Stimulated activated CD8-positive, alpha-beta memory T cell treated with anti-CD3 and anti-CD28 coated beads, Interleukin-12 subunit alpha, Interleukin-12 subunit beta, amount 100 ng/mL, for 24 hours (primary cell): ENCODE data around the gene FHDC1.

Source experiments
- DNase-seq: peaks from one replicate; pipeline ENCODE4 v3.0.0-alpha.2; 2020; ENCODE audit errors: extremely low read depth

The FHDC1 gene

GRCh38 chr4:152957437-152958171 lies 21.5 kb downstream of the FHDC1 start:
- DNase-seq, result no peak

- DNase-seq, result no peak
Measured at GRCh38 chr4:152959080-152959479, 23.0 kb downstream of the FHDC1 start.

- DNase-seq, result no peak
Measured at GRCh38 chr4:152960082-152960481, 24.0 kb downstream of the FHDC1 start.

- DNase-seq, result no peak
Measured at GRCh38 chr4:152961014-152961772, 25.1 kb downstream of the FHDC1 start.

GRCh38 chr4:152961773-152962115 lies 25.6 kb downstream of the FHDC1 start:
- DNase-seq, result no peak

- DNase-seq, result no peak
Measured at GRCh38 chr4:152962150-152962549, 26.0 kb downstream of the FHDC1 start.

- no peak for DNase-seq
Measured at GRCh38 chr4:152964335-152964734, 28.2 kb downstream of the FHDC1 start.

GRCh38 chr4:152965611-152966010 lies 29.5 kb downstream of the FHDC1 start:
- no peak for DNase-seq

- DNase-seq, result no peak
Measured at GRCh38 chr4:152967907-152968306, 31.8 kb downstream of the FHDC1 start.

- no peak for DNase-seq
Measured at GRCh38 chr4:152968806-152969394, 32.8 kb downstream of the FHDC1 start.

GRCh38 chr4:152970102-152970820 lies 34.1 kb downstream of the FHDC1 start:
- no peak for DNase-seq

GRCh38 chr4:152971053-152971452 lies 34.9 kb downstream of the FHDC1 start:
- no peak for DNase-seq

- DNase-seq, result no peak
Measured at GRCh38 chr4:152972821-152973628, 36.9 kb downstream of the FHDC1 start.

GRCh38 chr4:152973629-152974467 lies 37.7 kb downstream of the FHDC1 start:
- no peak for DNase-seq

GRCh38 chr4:152974468-152975379 lies 38.6 kb downstream of the FHDC1 start:
- DNase-seq, result no peak

- no peak for DNase-seq
Measured at GRCh38 chr4:152975380-152976211, 39.5 kb downstream of the FHDC1 start.

GRCh38 chr4:152976212-152976761 lies 40.2 kb downstream of the FHDC1 start:
- no peak for DNase-seq

- DNase-seq, result no peak
Measured at GRCh38 chr4:152979731-152980330, 43.7 kb downstream of the FHDC1 start.
